Body of pancreas (tissue), 4 donors: ENCODE data around the gene ATRNL1.

Experiments used
- POLR2A ChIP-seq, 3 donors: fragments of 450-650 bp; IDR thresholded peaks; one replicate each; pipeline ENCODE4 v1.6.1; 2016; ENCODE audit warnings: antibody characterized with exemption in 3 of 3, mild to moderate bottlenecking in 2 of 3
- TF ChIP-seq, protein P1 (sequence below), 7 experiments: fragments of 450-650 bp in 4 of 7; fragments of 200-600 bp in 3 of 7; sonication (generic) in 3 of 7; IDR thresholded peaks; one replicate each; pipeline ENCODE4 v1.5.1; 2016 to 2019; ENCODE audit warnings: antibody characterized with exemption in 7 of 7

DNA sequence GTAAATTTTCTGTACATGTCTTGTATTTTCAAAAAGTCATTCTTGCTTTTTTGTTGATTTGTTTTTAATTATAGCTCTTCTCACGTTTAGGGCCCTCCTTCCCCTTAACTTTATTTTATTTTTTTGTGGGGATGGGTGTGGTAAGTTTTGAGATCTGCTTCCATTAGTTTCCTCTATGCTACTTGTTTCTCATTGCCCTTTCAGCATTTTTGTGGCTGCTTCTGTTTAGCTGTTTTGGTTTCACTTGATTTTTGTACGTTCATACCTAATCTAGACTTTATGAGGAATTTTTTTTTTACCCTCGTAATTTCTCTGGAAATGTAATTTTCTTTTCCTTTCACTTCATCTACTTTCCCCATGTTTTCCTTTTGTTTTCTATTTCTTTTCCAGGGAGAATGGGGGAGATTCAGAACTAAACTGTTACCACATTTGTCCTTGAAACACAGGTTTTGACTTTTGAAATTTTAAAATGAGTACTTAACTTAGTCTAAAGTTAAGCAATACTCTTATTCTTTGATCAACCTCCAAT is 80.8 kb downstream of the ATRNL1 start:
- TF ChIP-seq, protein P1, sequence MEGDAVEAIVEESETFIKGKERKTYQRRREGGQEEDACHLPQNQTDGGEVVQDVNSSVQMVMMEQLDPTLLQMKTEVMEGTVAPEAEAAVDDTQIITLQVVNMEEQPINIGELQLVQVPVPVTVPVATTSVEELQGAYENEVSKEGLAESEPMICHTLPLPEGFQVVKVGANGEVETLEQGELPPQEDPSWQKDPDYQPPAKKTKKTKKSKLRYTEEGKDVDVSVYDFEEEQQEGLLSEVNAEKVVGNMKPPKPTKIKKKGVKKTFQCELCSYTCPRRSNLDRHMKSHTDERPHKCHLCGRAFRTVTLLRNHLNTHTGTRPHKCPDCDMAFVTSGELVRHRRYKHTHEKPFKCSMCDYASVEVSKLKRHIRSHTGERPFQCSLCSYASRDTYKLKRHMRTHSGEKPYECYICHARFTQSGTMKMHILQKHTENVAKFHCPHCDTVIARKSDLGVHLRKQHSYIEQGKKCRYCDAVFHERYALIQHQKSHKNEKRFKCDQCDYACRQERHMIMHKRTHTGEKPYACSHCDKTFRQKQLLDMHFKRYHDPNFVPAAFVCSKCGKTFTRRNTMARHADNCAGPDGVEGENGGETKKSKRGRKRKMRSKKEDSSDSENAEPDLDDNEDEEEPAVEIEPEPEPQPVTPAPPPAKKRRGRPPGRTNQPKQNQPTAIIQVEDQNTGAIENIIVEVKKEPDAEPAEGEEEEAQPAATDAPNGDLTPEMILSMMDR (IDR thresholded peaks at IDR 0.05) = no peak
- TF ChIP-seq POLR2A (IDR thresholded peaks at IDR 0.05) = no peak
